Neural progenitor cell (in vitro differentiated cells): ENCODE measurements around the gene AGXT.

Source experiments
- EZH2 ChIP-seq: fragments of 200-600 bp; sonication (generic); IDR thresholded peaks from 2 replicates; pipeline ENCODE4 v1.6.1; 2017; ENCODE audit warnings: antibody characterized with exemption, mild to moderate bottlenecking, moderate library complexity
- EZH2phosphoT487 ChIP-seq: fragments of 200-600 bp; sonication (generic); IDR thresholded peaks from 2 replicates; pipeline ENCODE4 v1.6.1; 2017; ENCODE audit warnings: antibody characterized with exemption
- TF ChIP-seq, protein P1 (sequence below): fragments of 200-600 bp; sonication (generic); IDR thresholded peaks from 2 replicates; pipeline ENCODE4 v1.5.1; 2017; ENCODE audit warnings: antibody characterized with exemption, mild to moderate bottlenecking

DNA sequence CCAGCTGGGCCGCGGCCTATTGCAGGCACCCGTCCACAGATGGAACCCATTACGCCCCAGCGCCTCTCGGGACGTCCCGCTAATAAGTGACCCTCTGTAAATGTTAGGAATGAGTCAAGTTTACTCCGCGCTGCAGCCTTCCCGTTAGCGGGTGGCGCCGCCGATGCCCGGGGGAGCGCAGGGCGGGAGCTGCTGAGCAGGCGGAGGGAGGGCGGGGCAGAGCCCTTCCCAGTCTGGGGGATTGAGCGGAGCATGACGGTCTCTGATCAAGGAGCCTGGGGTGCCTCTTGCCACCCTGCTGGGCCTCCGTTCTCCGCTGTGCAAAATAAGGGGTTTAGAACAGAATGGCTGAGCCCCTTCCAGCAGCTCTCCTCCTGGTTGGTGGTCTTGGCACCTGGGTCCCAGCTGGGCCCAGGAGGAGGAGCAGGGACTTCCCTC lies 48.0 kb downstream of the AGXT start:
- TF ChIP-seq, protein P1, sequence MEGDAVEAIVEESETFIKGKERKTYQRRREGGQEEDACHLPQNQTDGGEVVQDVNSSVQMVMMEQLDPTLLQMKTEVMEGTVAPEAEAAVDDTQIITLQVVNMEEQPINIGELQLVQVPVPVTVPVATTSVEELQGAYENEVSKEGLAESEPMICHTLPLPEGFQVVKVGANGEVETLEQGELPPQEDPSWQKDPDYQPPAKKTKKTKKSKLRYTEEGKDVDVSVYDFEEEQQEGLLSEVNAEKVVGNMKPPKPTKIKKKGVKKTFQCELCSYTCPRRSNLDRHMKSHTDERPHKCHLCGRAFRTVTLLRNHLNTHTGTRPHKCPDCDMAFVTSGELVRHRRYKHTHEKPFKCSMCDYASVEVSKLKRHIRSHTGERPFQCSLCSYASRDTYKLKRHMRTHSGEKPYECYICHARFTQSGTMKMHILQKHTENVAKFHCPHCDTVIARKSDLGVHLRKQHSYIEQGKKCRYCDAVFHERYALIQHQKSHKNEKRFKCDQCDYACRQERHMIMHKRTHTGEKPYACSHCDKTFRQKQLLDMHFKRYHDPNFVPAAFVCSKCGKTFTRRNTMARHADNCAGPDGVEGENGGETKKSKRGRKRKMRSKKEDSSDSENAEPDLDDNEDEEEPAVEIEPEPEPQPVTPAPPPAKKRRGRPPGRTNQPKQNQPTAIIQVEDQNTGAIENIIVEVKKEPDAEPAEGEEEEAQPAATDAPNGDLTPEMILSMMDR = no peak
- TF ChIP-seq EZH2 (no peak), EZH2phosphoT487 (no peak)
